Lung (tissue), 16 donors: ENCODE data around the gene KCNC2. TPM values are rescaled to one million over a fixed set of nuclear protein-coding genes. Genes with fewer than 3 reads are reported as not detected.
A peak's percentile ranks its signal among the peaks of the same experiment; 100 is the strongest.

Experiments used
- ATAC-seq: fragments of 200-7000 bp; cut with Tn5 transposase; one replicate; pipeline ENCODE4 v1.9.1; 2020; ENCODE audit warnings: moderate number of reproducible peaks; ENCODE audit not compliant: insufficient read depth, low FRiP score
- DNase-seq, 3 donors: peaks; one replicate each; pipeline ENCODE4 v3.0.0-alpha.2; 2013 to 2017
- H3K27ac ChIP-seq, 2 donors: one replicate each; pipeline ENCODE4 v1.5.1; 2013; ENCODE audit warnings: mild to moderate bottlenecking in 2 of 2, moderate library complexity in 2 of 2, control low read depth in 1 of 2, inconsistent platforms in 1 of 2, low read depth in 1 of 2, low read length in 1 of 2
- H3K27me3 ChIP-seq, 3 donors: one replicate each; pipeline ENCODE4 v1.5.1; 2013; ENCODE audit warnings: low read length in 2 of 3; ENCODE audit not compliant: control insufficient read depth in 3 of 3, insufficient read depth in 3 of 3
- H3K36me3 ChIP-seq, 4 donors: one replicate each; pipeline ENCODE4 v1.5.1; 2013; ENCODE audit warnings: low read length in 4 of 4, mild to moderate bottlenecking in 1 of 4, moderate library complexity in 1 of 4; ENCODE audit not compliant: control insufficient read depth in 4 of 4, insufficient read depth in 4 of 4
- H3K4me1 ChIP-seq, 5 donors: one replicate each; pipeline ENCODE4 v1.5.1; 2013; ENCODE audit warnings: low read length in 5 of 5, mild to moderate bottlenecking in 2 of 5, moderate library complexity in 1 of 5; ENCODE audit not compliant: control insufficient read depth in 5 of 5, insufficient read depth in 5 of 5
- H3K4me3 ChIP-seq: one replicate; pipeline ENCODE4 v1.5.1; 2013; ENCODE audit warnings: mild to moderate bottlenecking, control low read depth, moderate library complexity
- H3K9ac ChIP-seq, 2 donors: one replicate each; pipeline ENCODE4 v1.5.1; 2013; ENCODE audit warnings: low read length in 2 of 2, control low read depth in 1 of 2; ENCODE audit not compliant: insufficient read depth in 1 of 2
- H3K9me3 ChIP-seq, 4 donors: one replicate each; pipeline ENCODE4 v1.5.1; 2013; ENCODE audit warnings: low read length in 3 of 4, mild to moderate bottlenecking in 1 of 4, moderate library complexity in 1 of 4; ENCODE audit not compliant: control insufficient read depth in 4 of 4, insufficient read depth in 3 of 4
- CTCF ChIP-seq: IDR thresholded peaks from 2 replicates; pipeline ENCODE4 v1.5.1; 2012; ENCODE audit warnings: mild to moderate bottlenecking; ENCODE audit errors: control extremely low read depth, extremely low read depth
- WGBS, 2 donors: extraction: QIAGEN DNeasy Blood & Tissue Kit; methylation state at CpG; one replicate each; pipeline ENCODE4 v1.1.7; 2013; 5-methylcytosine and 5-hydroxymethylcytosine counted together
- long read RNA-seq, 5 donors: transcript quantifications; one replicate each; lab custom pipeline, GENCODE V29; 2026
- polyA plus RNA-seq, 2 donors: library from polyadenylated mRNA; stranded (reverse); fragments of 200-250 nt; gene quantifications; one replicate each; pipeline ENCODE4 v1.2.1, GENCODE V29; 2013
- total RNA-seq, 2 donors: library from RNA; depleted of rRNA in 1 of 2; stranded (reverse); fragments of >200 nt in 1 of 2; gene quantifications; one replicate each; pipeline ENCODE4 v1.2.1, GENCODE V29; 2014 to 2021
- donor health status: control.
- donor health status: control.
- donor health status: Bipolar disorder and iron deficiency.
- donor health status: healthy.
- donor health status: DM: yes; HTN: yes; CAD: no.

KCNC2 gene
- under 1 TPM in 1 of 2 donors, not detected in 1; 0.06 TPM for total RNA-seq
- not detected for polyA plus RNA-seq
- long read RNA-seq, donor 1 = 0 reads
- long read RNA-seq, donor 2 = 0 reads
- long read RNA-seq, donor 3 = 0 reads
- long read RNA-seq, donor 4 = 0 reads
- long read RNA-seq, donor 5 = 0 reads

DNA sequence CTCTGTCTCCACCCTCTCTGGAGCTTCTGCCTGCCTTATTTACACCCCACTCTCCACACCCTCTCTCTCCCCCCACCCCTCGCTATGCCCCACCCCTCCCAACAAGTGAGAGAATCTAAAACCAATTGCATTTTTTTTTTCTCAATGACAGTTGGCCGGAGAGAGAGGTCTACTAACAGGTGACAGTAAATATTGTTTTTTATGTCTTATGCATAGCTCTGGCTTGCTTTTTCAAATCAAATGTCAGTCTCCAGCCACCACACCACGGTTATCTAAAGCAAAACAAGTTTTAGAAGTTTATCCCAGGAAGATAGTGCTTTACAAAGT, at the start of gene KCNC2:
Gene KCNC2, minus strand, starts transcription at position 28 of the 327 bp plus-strand sequence.
- H3K9me3 ChIP-seq = peaks cover 0 to 17% (median 0%) of the 10 kb centered on the region in 4 donors
- DNase-seq = no peak
- H3K27me3 ChIP-seq = peaks cover 5 to 49% (median 25%) of the 10 kb centered on the region in 3 donors
- H3K36me3 ChIP-seq = no peaks in the 10 kb centered on the region
- TF ChIP-seq CTCF = no peak
- no peak within 1 kb of the TSS for H3K27ac ChIP-seq
- no peak within 1 kb of the TSS for H3K9ac ChIP-seq
- 50 to 54% methylated on average over 3 of the region's 3 CpGs for WGBS, 2 donors
- H3K4me3 ChIP-seq = no peak within 1 kb of the TSS
- peaks cover 0 to 3% (median 0%) of the 10 kb centered on the region in 5 donors for H3K4me1 ChIP-seq
- ATAC-seq = no peak

- DNase-seq = no peak
- Histone ChIP-seq H3K4me1 (peaks cover 0 to 6% (median 0%) of the 10 kb centered on the region in 5 donors), H3K4me3 (no peak overlapping the region), H3K27me3 (no peaks in the 10 kb centered on the region), H3K9me3 (no peaks in the 10 kb centered on the region), H3K36me3 (no peaks in the 10 kb centered on the region), H3K9ac (no peak overlapping the region), H3K27ac (no peak overlapping the region)
- WGBS, 2 donors = 67 to 70% methylated on average over 1 of the region's 1 CpG
- TF ChIP-seq CTCF = no peak
- ATAC-seq = no peak
Observed at GRCh38 chr12:75259143-75259542, 49.5 kb upstream of the KCNC2 start.

DNA sequence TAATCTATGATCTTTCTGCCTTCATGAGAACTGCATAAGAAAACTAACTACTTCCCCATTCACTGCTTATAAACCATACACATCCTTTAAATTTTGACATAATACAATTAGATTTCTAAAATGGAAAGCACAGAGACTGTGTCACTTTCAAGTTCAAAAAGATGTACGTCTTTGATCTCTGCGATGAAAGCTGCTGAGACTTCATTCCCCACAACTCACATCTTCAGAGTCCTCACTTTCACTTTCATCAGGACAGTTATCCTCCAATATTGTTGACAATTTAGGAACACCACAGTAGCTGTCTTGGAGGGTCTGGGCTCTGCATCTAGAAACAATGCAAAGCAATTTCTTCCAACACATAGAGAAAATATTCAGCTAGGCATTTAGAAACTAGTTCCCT, 47.9 kb upstream of the KCNC2 start:
- H3K36me3 ChIP-seq = no peaks in the 10 kb centered on the region
- H3K4me3 ChIP-seq = no peak overlapping the region
- DNase-seq = peak in 2 of 3 donors; percentile 7 to 21
- ATAC-seq = no peak
- WGBS, 2 donors = 64 to 81% methylated on average over 2 of the region's 2 CpGs
- no peak overlapping the region for H3K27ac ChIP-seq
- H3K4me1 ChIP-seq = peaks cover 0 to 6% (median 0%) of the 10 kb centered on the region in 5 donors
- no peak overlapping the region for H3K9ac ChIP-seq
- no peaks in the 10 kb centered on the region for H3K27me3 ChIP-seq
- H3K9me3 ChIP-seq = no peaks in the 10 kb centered on the region
- TF ChIP-seq CTCF = no peak

- Histone ChIP-seq H3K27ac (no peak overlapping the region), H3K4me1 (no peaks in the 10 kb centered on the region)
- no peak for TF ChIP-seq CTCF
Observed at GRCh38 chr12:75245108-75245507, 35.5 kb upstream of the KCNC2 start.

More at GRCh38 chr12:75245108-75245507, 35.5 kb upstream of the KCNC2 start:
- ATAC-seq (no peak), DNase-seq (no peak)
- no peaks in the 10 kb centered on the region for H3K27me3 ChIP-seq
- no peak overlapping the region for H3K4me3 ChIP-seq
- H3K36me3 ChIP-seq = no peaks in the 10 kb centered on the region
- no peak overlapping the region for H3K9ac ChIP-seq
- H3K9me3 ChIP-seq = no peaks in the 10 kb centered on the region
